ENCODE results near the gene APOLD1.

- TF ChIP-seq CTCF (IDR thresholded peaks at IDR 0.05; ENCODE audit: low read length) (no peak), EZH2 (optimal IDR thresholded peaks at IDR 0.05; ENCODE audit: low read depth, low read length) (no peak)
These were observed 8.4 kb upstream of the APOLD1 start for GRCh38 chr12:12777092-12777491.

Data from MM.1S (cell line).